Trophoblast cell (in vitro differentiated cells and primary cell): Measurements from ENCODE around the gene PTPRT.

ENCODE experiments used
- DNase-seq, 2 donors: peaks; one replicate each; pipeline ENCODE4 v3.0.0-alpha.2; 2016
- H2AFZ ChIP-seq: 2 replicates; pipeline ENCODE4 v1.6.1; 2013; ENCODE audit warnings: low read length, moderate library complexity, mild to moderate bottlenecking; ENCODE audit not compliant: insufficient read depth, poor library complexity
- H2AK5ac ChIP-seq: 2 replicates; pipeline ENCODE4 v1.6.1; 2013; ENCODE audit warnings: mild to moderate bottlenecking, low read length
- H2BK120ac ChIP-seq: 2 replicates; pipeline ENCODE4 v1.6.1; 2013; ENCODE audit warnings: low read length, mild to moderate bottlenecking, moderate library complexity; ENCODE audit not compliant: insufficient read depth, poor library complexity
- H2BK12ac ChIP-seq: 2 replicates; pipeline ENCODE4 v1.6.1; 2013; ENCODE audit warnings: mild to moderate bottlenecking, low read length, moderate library complexity
- H2BK5ac ChIP-seq: 2 replicates; pipeline ENCODE4 v1.6.1; 2013; ENCODE audit warnings: low read length, low read depth, moderate library complexity, mild to moderate bottlenecking; ENCODE audit not compliant: poor library complexity
- H3K14ac ChIP-seq: 2 replicates; pipeline ENCODE4 v1.6.1; 2013; ENCODE audit warnings: mild to moderate bottlenecking, low read length
- H3K18ac ChIP-seq: 2 replicates; pipeline ENCODE4 v1.6.1; 2013; ENCODE audit warnings: mild to moderate bottlenecking, low read length
- H3K23ac ChIP-seq: 2 replicates; pipeline ENCODE4 v1.6.1; 2013; ENCODE audit warnings: low read length
- H3K27ac ChIP-seq: 2 replicates; pipeline ENCODE4 v1.5.1; 2013; ENCODE audit warnings: low read depth, mild to moderate bottlenecking, inconsistent platforms, low read length, moderate library complexity
- H3K27me3 ChIP-seq: 2 replicates; pipeline ENCODE4 v1.6.1; 2013; ENCODE audit warnings: inconsistent platforms, mild to moderate bottlenecking, low read length, moderate library complexity; ENCODE audit not compliant: insufficient read depth
- H3K36me3 ChIP-seq, 2 experiments: 1 replicate in 1 of 2; 2 replicates in 1 of 2; pipeline ENCODE4 v1.6.1; 2013; ENCODE audit warnings: low read length in 2 of 2, mild to moderate bottlenecking in 2 of 2, moderate library complexity in 1 of 2; ENCODE audit not compliant: insufficient read depth in 2 of 2, control insufficient read depth in 1 of 2
- H3K4ac ChIP-seq: 2 replicates; pipeline ENCODE4 v1.6.1; 2013; ENCODE audit warnings: low read depth, mild to moderate bottlenecking, low read length, moderate library complexity
- H3K4me1 ChIP-seq, 2 experiments: 1 replicate in 1 of 2; 2 replicates in 1 of 2; pipeline ENCODE4 v1.6.1; 2013; ENCODE audit warnings: low read length in 2 of 2, mild to moderate bottlenecking in 2 of 2, moderate library complexity in 1 of 2; ENCODE audit not compliant: insufficient read depth in 2 of 2, control insufficient read depth in 1 of 2
- H3K4me2 ChIP-seq: 2 replicates; pipeline ENCODE4 v1.6.1; 2013; ENCODE audit warnings: inconsistent platforms, mild to moderate bottlenecking, low read length, moderate library complexity
- H3K4me3 ChIP-seq: 2 replicates; pipeline ENCODE4 v1.5.1; 2013; ENCODE audit warnings: mild to moderate bottlenecking, low read depth, low read length, inconsistent platforms
- H3K79me1 ChIP-seq: one replicate; pipeline ENCODE4 v1.6.1; 2013; ENCODE audit warnings: low read length
- H3K79me2 ChIP-seq: 2 replicates; pipeline ENCODE4 v1.6.1; 2013; ENCODE audit warnings: low read length, mild to moderate bottlenecking; ENCODE audit not compliant: control insufficient read depth, insufficient read depth, poor library complexity
- H3K9ac ChIP-seq: 2 replicates; pipeline ENCODE4 v1.6.1; 2013; ENCODE audit warnings: mild to moderate bottlenecking, low read length
- H3K9me3 ChIP-seq: 2 replicates; pipeline ENCODE4 v1.6.1; 2013; ENCODE audit warnings: low read depth, mild to moderate bottlenecking, control low read depth, inconsistent platforms, low read length; ENCODE audit not compliant: insufficient read depth
- H4K12ac ChIP-seq: 2 replicates; pipeline ENCODE4 v1.6.1; 2013; ENCODE audit warnings: low read depth, mild to moderate bottlenecking, low read length, moderate library complexity
- H4K8ac ChIP-seq: 2 replicates; pipeline ENCODE4 v1.6.1; 2013; ENCODE audit warnings: low read depth, mild to moderate bottlenecking, low read length, moderate library complexity
- H4K91ac ChIP-seq: one replicate; pipeline ENCODE4 v1.6.1; 2013; ENCODE audit warnings: low read depth, mild to moderate bottlenecking, low read length, moderate library complexity
- WGBS: extraction: QIAGEN DNeasy Blood & Tissue Kit; methylation state at CpG from one replicate; pipeline ENCODE4 v1.1.7; 2013; ENCODE audit warnings: missing lambda C conversion rate; ENCODE audit not compliant: insufficient read length, insufficient coverage; ENCODE audit errors: extremely low coverage; 5-methylcytosine and 5-hydroxymethylcytosine counted together

PTPRT gene

DNA sequence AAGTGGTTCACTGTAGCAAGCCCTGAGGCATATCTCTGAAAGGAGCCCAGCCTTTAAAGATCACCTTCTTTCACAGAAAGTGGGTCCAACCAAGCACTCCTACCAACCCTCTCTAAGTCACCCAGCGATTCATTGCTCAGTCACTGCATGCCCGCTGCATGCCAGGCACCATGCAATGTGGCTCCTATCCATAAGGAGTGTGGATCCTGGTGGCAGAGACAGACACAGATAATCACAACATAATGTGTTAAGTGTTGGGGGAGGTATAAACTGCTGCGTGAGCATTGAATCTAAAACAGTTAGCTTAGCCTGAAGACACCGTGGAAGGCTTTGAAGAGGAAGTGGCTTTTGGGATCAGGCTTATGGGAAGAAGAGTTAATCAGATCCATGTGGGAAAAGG lies 659.5 kb downstream of the PTPRT start:
- Histone ChIP-seq H4K8ac (no peak overlapping the region), H3K27me3 (no peaks in the 10 kb centered on the region), H3K79me1 (no peaks in the 10 kb centered on the region), H3K9me3 (no peaks in the 10 kb centered on the region), H2AK5ac (no peak overlapping the region), H3K23ac (no peak overlapping the region), H3K4me3 (no peak overlapping the region), H2BK12ac (no peak overlapping the region), H4K12ac (no peak overlapping the region), H3K4ac (no peak overlapping the region), H3K36me3 (no peaks in the 10 kb centered on the region), H3K4me2 (no peak overlapping the region), H3K14ac (no peak overlapping the region), H2BK5ac (no peak overlapping the region), H4K91ac (no peak overlapping the region), H2AFZ (no peak overlapping the region), H3K27ac (no peak overlapping the region), H3K79me2 (no peaks in the 10 kb centered on the region), H3K9ac (no peak overlapping the region), H2BK120ac (no peak overlapping the region), H3K4me1 (no peaks in the 10 kb centered on the region), H3K18ac (no peak overlapping the region)
- DNase-seq = no peak
- WGBS = no CpG with 5 or more reads among the region's 4 CpGs

GRCh38 chr20:42524058-42524457 lies 665.6 kb downstream of the PTPRT start:
- no CpG with 5 or more reads among the region's 1 CpG for WGBS
- no peak for DNase-seq
- H2BK120ac ChIP-seq = no peak overlapping the region

GRCh38 chr20:42516692-42517091 lies 673.0 kb downstream of the PTPRT start:
- H3K27ac ChIP-seq = no peak overlapping the region
- H3K4ac ChIP-seq = no peak overlapping the region
- no peak overlapping the region for H4K8ac ChIP-seq
- no peak overlapping the region for H2AFZ ChIP-seq
- H3K79me2 ChIP-seq = no peaks in the 10 kb centered on the region
- no peak overlapping the region for H3K4me2 ChIP-seq
- H3K4me3 ChIP-seq = no peak overlapping the region
- no peak overlapping the region for H4K12ac ChIP-seq
- no peak overlapping the region for H3K23ac ChIP-seq
- WGBS = no CpG with 5 or more reads among the region's 3 CpGs
- H2BK12ac ChIP-seq = no peak overlapping the region
- no peak overlapping the region for H2BK5ac ChIP-seq
- no peak overlapping the region for H4K91ac ChIP-seq
- no peak overlapping the region for H3K9ac ChIP-seq
- no peaks in the 10 kb centered on the region for H3K9me3 ChIP-seq
- H3K18ac ChIP-seq = no peak overlapping the region
- H2BK120ac ChIP-seq = no peak overlapping the region
- no peaks in the 10 kb centered on the region for H3K4me1 ChIP-seq
- no peaks in the 10 kb centered on the region for H3K79me1 ChIP-seq
- no peak for DNase-seq
- H3K36me3 ChIP-seq = no peaks in the 10 kb centered on the region
- H3K27me3 ChIP-seq = no peaks in the 10 kb centered on the region
- H3K14ac ChIP-seq = no peak overlapping the region
- H2AK5ac ChIP-seq = no peak overlapping the region

More at GRCh38 chr20:42524058-42524457, 665.6 kb downstream of the PTPRT start:
- no peaks in the 10 kb centered on the region for H3K4me1 ChIP-seq
- H3K18ac ChIP-seq = no peak overlapping the region
- no peak overlapping the region for H4K8ac ChIP-seq
- no peak overlapping the region for H2BK5ac ChIP-seq
- no peaks in the 10 kb centered on the region for H3K36me3 ChIP-seq
- H3K27me3 ChIP-seq = no peaks in the 10 kb centered on the region
- H3K9me3 ChIP-seq = no peaks in the 10 kb centered on the region
- no peak overlapping the region for H3K4me2 ChIP-seq
- no peak overlapping the region for H2AFZ ChIP-seq
- no peaks in the 10 kb centered on the region for H3K79me1 ChIP-seq
- H3K9ac ChIP-seq = no peak overlapping the region
- no peak overlapping the region for H2AK5ac ChIP-seq
- no peak overlapping the region for H4K91ac ChIP-seq
- H3K4ac ChIP-seq = no peak overlapping the region
- no peaks in the 10 kb centered on the region for H3K79me2 ChIP-seq
- H3K14ac ChIP-seq = no peak overlapping the region
- no peak overlapping the region for H4K12ac ChIP-seq
- no peak overlapping the region for H3K23ac ChIP-seq
- no peak overlapping the region for H3K27ac ChIP-seq
- H2BK12ac ChIP-seq = no peak overlapping the region
- no peak overlapping the region for H3K4me3 ChIP-seq

- Histone ChIP-seq H2BK120ac (no peak overlapping the region), H2AK5ac (no peak overlapping the region), H3K27me3 (no peaks in the 10 kb centered on the region), H3K18ac (no peak overlapping the region), H3K4me1 (no peaks in the 10 kb centered on the region), H3K27ac (no peak overlapping the region), H2BK12ac (no peak overlapping the region), H4K8ac (no peak overlapping the region), H2AFZ (no peak overlapping the region), H3K14ac (no peak overlapping the region), H3K23ac (no peak overlapping the region), H3K4me3 (no peak overlapping the region), H3K9ac (no peak overlapping the region), H3K36me3 (no peaks in the 10 kb centered on the region), H3K4me2 (no peak overlapping the region), H3K9me3 (no peaks in the 10 kb centered on the region), H4K91ac (no peak overlapping the region), H2BK5ac (no peak overlapping the region), H3K79me2 (no peaks in the 10 kb centered on the region), H3K4ac (no peak overlapping the region), H4K12ac (no peak overlapping the region), H3K79me1 (no peaks in the 10 kb centered on the region)
- WGBS = no CpG with 5 or more reads among the region's 4 CpGs
- DNase-seq = no peak
Measured at GRCh38 chr20:42510686-42511085, 679.0 kb downstream of the PTPRT start.
